GM12878 (cell line): Measurements from ENCODE around the gene ATG13. TPM values are rescaled to one million over a fixed set of nuclear protein-coding genes. Genes with fewer than 3 reads are reported as not detected.

Experiments
- CBFB ChIP-seq: IDR thresholded peaks from 2 replicates; pipeline ENCODE4 v1.6.1; 2016; ENCODE audit warnings: antibody characterized with exemption, low read depth
- CHD2 ChIP-seq: IDR thresholded peaks from 2 replicates; pipeline ENCODE4 v1.6.1; 2011; ENCODE audit warnings: low read depth, low read length, improper control_type of control experiment, borderline replicate concordance
- CREM ChIP-seq: IDR thresholded peaks from 2 replicates; pipeline ENCODE4 v1.6.1; 2014; ENCODE audit warnings: antibody characterized with exemption, low read depth
- E2F4 ChIP-seq: IDR thresholded peaks from 2 replicates; pipeline ENCODE4 v1.6.1; 2012; ENCODE audit warnings: low read depth, low read length, improper control_type of control experiment
- KLF5 ChIP-seq: fragments of 450-650 bp; IDR thresholded peaks from 2 replicates; pipeline ENCODE4 v1.6.1; 2014; ENCODE audit warnings: mild to moderate bottlenecking; ENCODE audit not compliant: partially characterized antibody
- MAX ChIP-seq: IDR thresholded peaks from 2 replicates; pipeline ENCODE4 v1.6.1; 2012; ENCODE audit warnings: low read depth, low read length, improper control_type of control experiment
- MTA2 ChIP-seq: fragments of 450-650 bp; IDR thresholded peaks from 2 replicates; pipeline ENCODE4 v1.6.1; 2016; ENCODE audit warnings: low read depth, mild to moderate bottlenecking, moderate library complexity
- RELB ChIP-seq: fragments of 450-650 bp; IDR thresholded peaks from 2 replicates; pipeline ENCODE4 v1.6.1; 2017; ENCODE audit warnings: low read depth, mild to moderate bottlenecking, moderate library complexity
- RUNX3 ChIP-seq: IDR thresholded peaks from 2 replicates; pipeline ENCODE4 v1.6.1; 2012; ENCODE audit warnings: low read length, inconsistent platforms
- TARDBP ChIP-seq: IDR thresholded peaks from 2 replicates; pipeline ENCODE4 v1.6.1; 2016; ENCODE audit warnings: borderline replicate concordance
- ZBTB40 ChIP-seq: fragments of 450-650 bp; IDR thresholded peaks from 2 replicates; pipeline ENCODE4 v1.6.1; 2016; ENCODE audit warnings: mild to moderate bottlenecking, moderate library complexity, borderline replicate concordance
- polyA plus RNA-seq, 11 experiments: library from polyadenylated mRNA; depleted of rRNA in 4 of 11; unstranded in 6 of 11; stranded (reverse) in 5 of 11; fragments of >200 nt; fragmentation: Nextera tagmentation in 4 of 11; fragmentation: Illumina TruSeq in 1 of 11; extraction: Ambion mirVana in 4 of 11; extraction: Trizol in 1 of 11; gene quantifications; 1 replicate in 1 of 11; 2 replicates in 10 of 11; pipeline versions ENCODE4 v1.2.1 to v1.2.3, GENCODE V29; 2011 to 2016; ENCODE audit warnings: inconsistent platforms in 2 of 11, missing spikeins in 2 of 11, low read depth in 1 of 11
- total RNA-seq, 4 experiments: library from RNA; depleted of rRNA in 3 of 4; stranded (reverse); fragments of >200 nt in 3 of 4; fragmentation: Illumina TruSeq in 1 of 4; extraction: Trizol in 1 of 4; gene quantifications; 2 replicates each; pipeline versions ENCODE4 v1.2.1 to v1.2.3, GENCODE V29; 2013 to 2021
- TF ChIP-seq, protein P1 (sequence below): fragments of 450-650 bp; IDR thresholded peaks from 2 replicates; pipeline ENCODE4 v1.6.1; 2016; ENCODE audit warnings: mild to moderate bottlenecking
- TF ChIP-seq, protein P2 (sequence below), 3 experiments: IDR thresholded peaks in 2 of 3; conservative IDR thresholded peaks in 1 of 3; 2 replicates each; pipeline ENCODE4 v1.5.1; 2011; ENCODE audit warnings: low read depth in 3 of 3, low read length in 3 of 3, mild to moderate bottlenecking in 3 of 3, control low read depth in 2 of 3, moderate library complexity in 2 of 3, inconsistent platforms in 1 of 3, mixed read lengths in 1 of 3; ENCODE audit not compliant: control insufficient read depth in 2 of 3, insufficient read depth in 1 of 3; ENCODE audit errors: extremely low read depth in 1 of 3
- TF ChIP-seq, protein P3 (sequence below): IDR thresholded peaks from 2 replicates; pipeline ENCODE4 v1.6.1; 2012; ENCODE audit warnings: low read length, inconsistent platforms

Gene ATG13
- total and polyA plus RNA-seq, 10 of the 15 experiments (the other 5 are each of a cell fraction or from before 2014, with no cell fraction given): 10.9 to 61.6 (median 50.9) TPM

- TF ChIP-seq ZBTB40 (no peak), TARDBP (no peak), RUNX3 (no peak), MAX (no peak), CBFB (no peak), MTA2 (peak; percentile 32; the same call in 1 of the 2 replicates), KLF5 (no peak), CHD2 (no peak), RELB (0 out of 2 replicates have a peak, but pooled peaks have one; percentile 30), CREM (0 out of 2 replicates have a peak, but pooled peaks have one; percentile 46), E2F4 (no peak)
- TF ChIP-seq, protein P1, sequence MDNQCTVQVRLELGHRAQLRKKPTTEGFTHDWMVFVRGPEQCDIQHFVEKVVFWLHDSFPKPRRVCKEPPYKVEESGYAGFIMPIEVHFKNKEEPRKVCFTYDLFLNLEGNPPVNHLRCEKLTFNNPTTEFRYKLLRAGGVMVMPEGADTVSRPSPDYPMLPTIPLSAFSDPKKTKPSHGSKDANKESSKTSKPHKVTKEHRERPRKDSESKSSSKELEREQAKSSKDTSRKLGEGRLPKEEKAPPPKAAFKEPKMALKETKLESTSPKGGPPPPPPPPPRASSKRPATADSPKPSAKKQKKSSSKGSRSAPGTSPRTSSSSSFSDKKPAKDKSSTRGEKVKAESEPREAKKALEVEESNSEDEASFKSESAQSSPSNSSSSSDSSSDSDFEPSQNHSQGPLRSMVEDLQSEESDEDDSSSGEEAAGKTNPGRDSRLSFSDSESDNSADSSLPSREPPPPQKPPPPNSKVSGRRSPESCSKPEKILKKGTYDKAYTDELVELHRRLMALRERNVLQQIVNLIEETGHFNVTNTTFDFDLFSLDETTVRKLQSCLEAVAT: peak; percentile 67; the same call in 1 of the 2 replicates
- TF ChIP-seq, protein P2, sequence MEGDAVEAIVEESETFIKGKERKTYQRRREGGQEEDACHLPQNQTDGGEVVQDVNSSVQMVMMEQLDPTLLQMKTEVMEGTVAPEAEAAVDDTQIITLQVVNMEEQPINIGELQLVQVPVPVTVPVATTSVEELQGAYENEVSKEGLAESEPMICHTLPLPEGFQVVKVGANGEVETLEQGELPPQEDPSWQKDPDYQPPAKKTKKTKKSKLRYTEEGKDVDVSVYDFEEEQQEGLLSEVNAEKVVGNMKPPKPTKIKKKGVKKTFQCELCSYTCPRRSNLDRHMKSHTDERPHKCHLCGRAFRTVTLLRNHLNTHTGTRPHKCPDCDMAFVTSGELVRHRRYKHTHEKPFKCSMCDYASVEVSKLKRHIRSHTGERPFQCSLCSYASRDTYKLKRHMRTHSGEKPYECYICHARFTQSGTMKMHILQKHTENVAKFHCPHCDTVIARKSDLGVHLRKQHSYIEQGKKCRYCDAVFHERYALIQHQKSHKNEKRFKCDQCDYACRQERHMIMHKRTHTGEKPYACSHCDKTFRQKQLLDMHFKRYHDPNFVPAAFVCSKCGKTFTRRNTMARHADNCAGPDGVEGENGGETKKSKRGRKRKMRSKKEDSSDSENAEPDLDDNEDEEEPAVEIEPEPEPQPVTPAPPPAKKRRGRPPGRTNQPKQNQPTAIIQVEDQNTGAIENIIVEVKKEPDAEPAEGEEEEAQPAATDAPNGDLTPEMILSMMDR (IDR thresholded peaks at IDR 0.05 in 2 of 3, conservative IDR thresholded peaks at IDR 0.05 in 1 of 3; ENCODE audit: control insufficient read depth in 2 of 3, extremely low read depth in 1 of 3, insufficient read depth in 1 of 3, low read depth in 3 of 3, low read length in 3 of 3): no peak
- TF ChIP-seq, protein P3, sequence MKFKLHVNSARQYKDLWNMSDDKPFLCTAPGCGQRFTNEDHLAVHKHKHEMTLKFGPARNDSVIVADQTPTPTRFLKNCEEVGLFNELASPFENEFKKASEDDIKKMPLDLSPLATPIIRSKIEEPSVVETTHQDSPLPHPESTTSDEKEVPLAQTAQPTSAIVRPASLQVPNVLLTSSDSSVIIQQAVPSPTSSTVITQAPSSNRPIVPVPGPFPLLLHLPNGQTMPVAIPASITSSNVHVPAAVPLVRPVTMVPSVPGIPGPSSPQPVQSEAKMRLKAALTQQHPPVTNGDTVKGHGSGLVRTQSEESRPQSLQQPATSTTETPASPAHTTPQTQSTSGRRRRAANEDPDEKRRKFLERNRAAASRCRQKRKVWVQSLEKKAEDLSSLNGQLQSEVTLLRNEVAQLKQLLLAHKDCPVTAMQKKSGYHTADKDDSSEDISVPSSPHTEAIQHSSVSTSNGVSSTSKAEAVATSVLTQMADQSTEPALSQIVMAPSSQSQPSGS: 0 out of 2 replicates have a peak, but pooled peaks have one; percentile 40
These were observed 13.5 kb upstream of the ATG13 start (continued) for GRCh38 chr11:46603704-46604308.
